Measurements from ENCODE around the gene FLT1.

FLT1 gene

GRCh38 chr13:28458051-28458450 lies 36.9 kb downstream of the FLT1 start:
- no peak for ATAC-seq
- no peak for DNase-seq

GRCh38 chr13:28457521-28457920 lies 37.4 kb downstream of the FLT1 start:
- no peak for DNase-seq
- no peak for ATAC-seq

DNA sequence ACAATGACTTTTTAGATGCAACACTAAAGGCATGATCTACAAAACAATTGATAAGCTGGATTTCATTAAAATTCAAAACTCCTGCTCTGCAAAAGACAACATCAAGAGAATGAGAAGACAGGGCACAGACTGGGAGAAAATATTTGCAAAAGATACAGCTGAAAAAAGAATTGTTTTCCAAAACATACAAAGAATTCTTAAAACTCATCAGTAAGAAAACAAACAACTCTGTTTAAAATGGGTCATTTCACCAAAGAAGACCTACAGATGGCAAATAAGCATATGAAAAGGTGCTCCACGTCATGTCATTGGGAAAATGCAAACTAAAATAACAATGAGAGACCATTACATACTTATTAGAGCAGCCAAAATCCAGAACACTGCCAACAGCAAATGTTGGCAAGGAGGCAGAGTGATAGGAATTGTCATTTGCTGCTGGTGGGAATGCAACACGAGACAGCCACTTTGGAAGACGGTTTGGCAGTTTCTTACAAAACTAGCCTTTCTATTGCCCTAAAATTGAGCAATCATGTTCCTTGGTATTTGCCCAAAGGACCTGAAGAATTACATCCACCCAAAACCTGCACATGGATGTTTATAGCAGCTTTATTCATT lies 39.2 kb downstream of the FLT1 start:
- no peak for ATAC-seq
- DNase-seq = no peak

GRCh38 chr13:28452755-28453154 lies 42.2 kb downstream of the FLT1 start:
- ATAC-seq = no peak
- DNase-seq = no peak

DNA sequence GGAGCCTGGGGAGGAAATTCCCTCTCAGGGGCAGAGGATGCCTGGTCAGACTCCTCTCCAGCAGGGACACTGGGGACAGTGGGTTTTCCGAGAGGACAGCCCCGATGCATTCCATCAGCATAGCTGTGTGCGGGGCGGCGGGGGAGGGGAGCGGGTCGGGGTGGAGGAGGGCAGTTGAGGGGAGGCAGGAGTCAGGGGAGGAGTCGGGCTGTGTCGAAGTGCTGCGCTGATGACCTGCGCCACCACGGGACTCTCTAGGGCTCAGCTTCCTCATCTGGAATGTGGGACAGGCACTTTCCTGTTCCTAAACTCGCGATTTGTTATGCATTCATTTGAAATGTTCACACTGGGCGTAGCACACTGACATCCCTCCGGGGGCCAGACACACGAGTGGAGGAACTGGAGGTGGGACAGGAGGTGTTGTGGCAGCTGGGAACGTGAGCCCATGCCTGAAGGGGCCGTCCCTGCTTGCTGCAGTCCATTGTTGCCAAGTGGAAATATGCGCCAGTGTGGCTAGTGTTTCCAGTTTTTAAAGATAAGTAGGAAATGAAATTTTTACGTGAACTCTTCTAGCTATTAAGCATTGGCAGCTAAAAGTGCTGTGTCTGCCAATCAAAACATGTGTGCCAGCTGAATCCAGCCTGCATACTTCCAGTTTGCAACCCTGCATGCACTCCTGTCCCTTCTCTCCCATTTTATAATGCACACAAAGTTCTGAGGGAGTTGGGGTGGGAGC lies 43.3 kb downstream of the FLT1 start:
- DNase-seq (no peak), ATAC-seq (no peak)

GRCh38 chr13:28449826-28450773 lies 44.8 kb downstream of the FLT1 start:
- DNase-seq (no peak), ATAC-seq (no peak)

GRCh38 chr13:28448651-28449358 lies 46.1 kb downstream of the FLT1 start:
- no peak for ATAC-seq

DNA sequence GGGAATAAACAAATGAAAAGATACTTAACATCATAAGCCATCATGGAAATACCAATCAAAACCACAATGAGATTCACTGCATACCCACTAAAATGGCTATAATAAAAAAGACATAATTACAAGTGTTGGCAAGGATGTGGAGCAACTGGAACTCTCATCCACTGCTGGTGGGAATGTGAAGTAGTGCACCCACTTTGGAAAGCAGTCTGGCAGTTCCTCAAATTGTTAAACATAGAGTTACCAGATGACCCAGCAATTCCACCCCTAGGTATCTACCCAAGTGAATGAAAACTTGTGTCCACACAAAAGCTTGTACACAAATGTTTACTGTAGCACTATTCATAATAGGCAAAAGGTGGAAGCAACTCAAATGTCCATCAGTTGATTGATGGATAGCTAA lies 46.9 kb downstream of the FLT1 start:
- DNase-seq (no peak), ATAC-seq (no peak)

More at GRCh38 chr13:28448651-28449358, 46.1 kb downstream of the FLT1 start:
- DNase-seq = no peak

DNA sequence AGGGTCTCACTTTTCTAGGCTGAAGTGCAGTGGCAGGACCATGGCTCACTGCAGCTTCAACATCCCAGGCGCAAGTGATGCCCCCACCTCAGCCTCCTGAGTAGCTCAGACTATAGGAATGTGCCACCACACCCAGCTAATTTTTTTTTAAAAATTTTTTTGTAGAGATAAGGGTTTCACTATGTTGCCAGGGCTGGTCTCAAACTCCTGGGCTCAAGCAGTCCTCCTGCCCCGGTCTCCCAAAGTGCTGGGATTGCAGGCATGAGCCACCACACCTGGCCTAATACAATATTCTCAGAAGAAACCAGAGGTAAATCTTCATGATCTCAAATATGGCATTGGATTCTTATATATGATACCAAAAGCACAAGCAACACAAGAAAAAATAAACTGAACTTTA lies 47.7 kb downstream of the FLT1 start:
- DNase-seq (no peak), ATAC-seq (no peak)

DNA sequence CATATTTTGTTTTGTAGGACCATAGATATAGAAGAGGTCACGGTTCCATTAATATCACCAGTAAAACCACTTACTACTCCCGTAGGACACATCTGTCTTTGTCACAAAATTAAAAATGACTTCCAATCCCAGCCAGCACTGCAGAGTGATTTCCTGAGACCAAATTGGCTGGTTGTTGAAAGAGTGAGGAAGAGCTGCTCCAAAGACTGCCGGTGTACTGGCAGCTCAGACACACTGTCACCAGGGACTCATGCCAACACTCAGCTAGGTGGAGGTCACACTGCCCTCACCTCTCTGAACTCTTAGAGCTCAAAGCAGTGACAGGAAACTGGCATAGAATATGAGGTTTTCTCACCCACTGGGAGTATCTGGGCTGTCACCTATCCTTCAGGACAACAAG lies 52.1 kb downstream of the FLT1 start:
- DNase-seq (no peak), ATAC-seq (no peak)

DNA sequence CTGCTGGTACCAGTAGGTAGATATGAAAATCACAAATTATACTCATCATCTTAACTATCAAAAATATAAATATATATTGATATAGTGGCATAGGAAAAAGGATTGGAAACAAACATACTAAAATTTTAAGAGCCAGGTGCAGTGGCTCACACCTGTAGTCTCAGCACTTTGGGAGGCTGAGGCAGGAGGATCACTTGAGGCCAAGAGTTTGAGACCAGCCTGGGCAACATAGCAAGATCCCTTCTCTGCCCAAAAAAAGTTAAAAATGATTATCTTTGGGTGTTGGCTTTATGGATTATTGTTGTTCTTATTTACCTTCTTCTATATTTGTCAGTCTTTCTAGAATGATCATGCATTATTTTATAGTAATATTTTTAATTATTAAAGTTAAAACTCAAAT lies 53.4 kb downstream of the FLT1 start:
- ATAC-seq (no peak), DNase-seq (no peak)

- DNase-seq = no peak
- ATAC-seq = no peak
Observed at GRCh38 chr13:28440774-28441504, 54.0 kb downstream of the FLT1 start.

DNA sequence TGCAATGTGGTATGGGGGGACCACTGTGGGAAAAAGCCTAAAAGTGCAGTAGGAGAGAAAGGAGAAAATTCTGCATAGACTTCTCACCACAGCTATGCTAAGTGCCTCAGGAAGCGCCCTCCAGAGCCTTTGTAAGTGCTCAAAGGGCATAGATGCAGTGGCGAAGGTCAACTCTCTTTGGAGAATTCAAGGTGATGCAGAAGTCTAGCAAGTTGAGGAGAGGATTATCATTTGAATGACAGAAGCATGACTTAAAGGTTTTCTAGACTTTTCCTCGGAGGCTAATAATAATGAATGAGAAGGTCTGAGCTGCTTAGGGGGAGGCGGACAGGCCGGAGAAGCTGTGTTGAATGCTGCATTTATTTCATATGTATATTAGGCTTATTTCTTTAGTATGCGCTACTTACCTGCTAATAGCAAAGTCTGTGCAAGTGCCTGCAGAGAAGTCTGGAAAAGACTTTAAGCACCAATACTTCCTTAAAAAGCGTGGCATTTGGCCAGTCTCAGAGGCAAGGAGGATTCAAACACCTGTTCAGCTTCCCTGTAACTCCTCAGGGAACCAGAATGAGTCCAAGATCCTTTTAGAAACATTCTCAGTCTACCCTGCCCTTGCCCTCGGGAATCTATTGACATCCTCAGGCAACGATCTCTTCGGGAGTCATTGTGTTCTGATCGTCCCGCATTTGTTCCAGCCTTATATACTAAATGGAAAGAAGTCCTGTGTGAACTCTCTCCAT lies 56.2 kb downstream of the FLT1 start:
- no peak for DNase-seq

GRCh38 chr13:28438067-28438466 lies 56.9 kb downstream of the FLT1 start:
- ATAC-seq (no peak), DNase-seq (no peak)

More for the DNA sequence above, 56.2 kb downstream of the FLT1 start:
- ATAC-seq = no peak

- DNase-seq (no peak), ATAC-seq (no peak)
Observed at GRCh38 chr13:28435917-28436316, 59.0 kb downstream of the FLT1 start.

DNA sequence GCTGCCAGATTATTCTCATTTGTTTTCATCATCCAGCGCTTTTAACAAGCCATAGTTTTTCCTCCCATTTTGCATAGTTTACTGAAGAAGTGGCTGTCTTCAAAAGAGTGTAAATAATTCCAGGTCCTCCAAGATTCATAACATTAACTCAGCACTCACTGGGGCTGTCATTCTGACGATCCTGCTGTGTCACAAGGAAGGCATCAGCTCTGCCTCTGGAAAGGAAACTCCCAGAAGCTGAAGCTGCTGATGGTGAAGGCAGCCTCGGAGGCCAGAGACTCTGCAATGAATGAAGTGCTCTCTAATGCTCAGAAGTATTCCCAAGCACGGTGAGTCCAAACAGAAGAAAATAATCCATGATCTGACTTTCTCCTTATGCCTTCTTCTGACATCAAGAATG lies 60.0 kb downstream of the FLT1 start:
- ATAC-seq = no peak
- no peak for DNase-seq

- DNase-seq = no peak
- ATAC-seq = no peak
Observed at GRCh38 chr13:28432816-28433560, 61.9 kb downstream of the FLT1 start.

GRCh38 chr13:28429685-28430290 lies 65.1 kb downstream of the FLT1 start:
- DNase-seq (no peak), ATAC-seq (no peak)

DNA sequence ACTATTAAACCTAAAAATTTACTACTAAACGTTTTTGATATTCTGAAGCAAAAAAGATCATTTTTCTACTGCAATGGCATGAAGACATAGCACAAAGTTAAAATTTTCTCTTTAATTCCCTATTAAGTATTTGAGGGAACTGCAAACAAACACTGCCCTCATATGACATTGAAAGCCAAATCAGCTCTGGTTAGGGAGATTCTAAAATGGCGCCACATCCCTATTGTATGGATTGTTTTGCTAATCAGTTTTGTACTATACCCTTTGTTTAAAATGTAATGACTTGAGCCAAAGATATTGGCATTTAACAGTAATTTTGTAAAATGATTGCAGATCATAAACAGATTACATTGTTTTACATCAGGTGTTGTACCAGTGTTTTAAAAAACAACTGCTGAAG lies 65.8 kb downstream of the FLT1 start:
- no peak for DNase-seq
- no peak for ATAC-seq

DNA sequence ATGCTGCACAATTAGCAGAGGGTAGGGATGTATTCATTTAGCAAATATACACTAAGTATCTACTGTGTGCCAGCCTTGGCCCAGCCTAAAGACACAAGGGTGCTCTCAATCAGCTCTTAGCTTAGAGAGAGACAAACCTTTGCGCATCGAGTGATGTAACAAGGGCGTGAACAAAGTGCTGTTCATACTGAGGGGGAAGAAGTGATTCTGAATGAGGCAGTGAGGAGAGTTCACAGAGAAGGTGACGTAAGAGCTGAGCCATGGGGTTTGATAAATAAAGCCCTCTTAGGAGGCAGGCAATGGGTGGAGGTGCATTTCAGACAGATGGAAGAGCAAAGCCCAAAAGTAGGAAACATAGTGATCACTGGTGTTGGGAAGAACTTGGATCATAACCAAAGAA lies 68.5 kb downstream of the FLT1 start:
- ATAC-seq = no peak
- DNase-seq = no peak
